PC-3 (cell line): Measurements from ENCODE around the gene PIGQ. TPM values are rescaled to one million over a fixed set of nuclear protein-coding genes. Genes with fewer than 3 reads are reported as not detected.

Source experiments
- ATAC-seq: fragments of 200-7000 bp; cut with Tn5 transposase; 2 replicates; pipeline ENCODE4 v1.9.1; 2020; ENCODE audit warnings: mild to moderate bottlenecking, moderate library complexity
- BruUV-seq: library from RNA; stranded (reverse); fragments of 400-500 nt; replicated peaks from 2 replicates; lab custom pipeline; 2021; lab: Mats Ljungman, UMichigan
- CTCF ChIA-PET: fragments of 300-600 bp; sonication (Branson Sonifier 250); formaldehyde crosslinking; loops from one replicate; lab custom pipeline; 2022; ENCODE audit warnings: antibody characterized with exemption; lab: Charles Lee
- POLR2A ChIA-PET: fragments of 300-600 bp; sonication (Branson Sonifier 250); formaldehyde crosslinking; loops from one replicate; lab custom pipeline; 2022; ENCODE audit warnings: antibody characterized with exemption; ENCODE audit not compliant: unreplicated experiment; lab: Charles Lee
- DNase-seq: peaks from one replicate; pipeline ENCODE4 v3.0.0-alpha.2; 2015
- H2AFZ ChIP-seq: fragments of 300-600 bp; sonication (generic); 2 replicates; pipeline ENCODE4 v1.6.0; 2016; ENCODE audit warnings: antibody characterized with exemption, low read length
- H3F3A ChIP-seq: fragments of 300-600 bp; sonication (generic); one replicate; pipeline ENCODE4 v1.6.0; 2017; ENCODE audit warnings: antibody characterized with exemption, low read length, control low read depth, mild to moderate bottlenecking; ENCODE audit not compliant: unreplicated experiment
- H3K27ac ChIP-seq: fragments of 300-600 bp; sonication (generic); 2 replicates; pipeline ENCODE4 v1.5.1; 2016; ENCODE audit warnings: mild to moderate bottlenecking, low read length
- H3K27me3 ChIP-seq: fragments of 300-600 bp; sonication (generic); 2 replicates; pipeline ENCODE4 v1.6.1; 2016; ENCODE audit warnings: low read length, mixed read lengths
- H3K36me3 ChIP-seq: fragments of 300-600 bp; sonication (generic); 2 replicates; pipeline ENCODE4 v1.6.1; 2016; ENCODE audit warnings: low read depth, mixed run types, low read length, mixed read lengths
- H3K4me1 ChIP-seq: fragments of 300-600 bp; sonication (generic); 2 replicates; pipeline ENCODE4 v1.5.1; 2016; ENCODE audit warnings: low read length; ENCODE audit not compliant: insufficient read depth
- H3K4me2 ChIP-seq: fragments of 300-600 bp; sonication (generic); 2 replicates; pipeline ENCODE4 v1.6.0; 2016; ENCODE audit warnings: low read length
- H3K4me3 ChIP-seq: fragments of 300-600 bp; sonication (generic); 2 replicates; pipeline ENCODE4 v1.5.1; 2016; ENCODE audit warnings: mild to moderate bottlenecking, low read length, mixed read lengths
- H3K79me2 ChIP-seq: fragments of 300-600 bp; sonication (generic); 2 replicates; pipeline ENCODE4 v1.6.1; 2017; ENCODE audit warnings: low read length, mixed read lengths
- H3K9ac ChIP-seq: fragments of 300-600 bp; sonication (generic); 2 replicates; pipeline ENCODE4 v1.6.0; 2016; ENCODE audit warnings: mild to moderate bottlenecking, low read length
- H3K9me2 ChIP-seq: fragments of 300-600 bp; sonication (generic); replicated peaks from 2 replicates; pipeline ENCODE4 v1.6.1; 2016; ENCODE audit warnings: mixed run types, low read length, mixed read lengths
- H3K9me3 ChIP-seq: fragments of 300-600 bp; sonication (generic); 2 replicates; pipeline ENCODE4 v1.6.1; 2016; ENCODE audit warnings: low read length, mixed read lengths
- H4K20me1 ChIP-seq: fragments of 300-600 bp; sonication (generic); 2 replicates; pipeline ENCODE4 v1.6.1; 2016; ENCODE audit warnings: low read length, mixed read lengths
- EZH2 ChIP-seq: fragments of 300-600 bp; sonication (generic); IDR thresholded peaks from one replicate; pipeline ENCODE4 v1.6.1; 2017; ENCODE audit warnings: antibody characterized with exemption, mild to moderate bottlenecking, low read length; ENCODE audit not compliant: unreplicated experiment
- EZH2phosphoT487 ChIP-seq: fragments of 300-600 bp; sonication (generic); IDR thresholded peaks from 2 replicates; pipeline ENCODE4 v1.6.1; 2018; ENCODE audit warnings: mild to moderate bottlenecking, antibody characterized with exemption, low read length, borderline replicate concordance
- intact Hi-C: fragments of 100-400 bp; cut with micrococcal nuclease; formaldehyde crosslinking; loops from 2 replicates; pipeline ENCODE4 v1.9.0; 2023
- total RNA-seq: library from RNA; depleted of rRNA; stranded (reverse); fragments of >200 nt; gene quantifications from 2 replicates; pipeline ENCODE4 v1.2.3, GENCODE V29; 2014
- TF ChIP-seq, protein P1 (sequence below): fragments of 300-600 bp; sonication (generic); conservative IDR thresholded peaks from 2 replicates; pipeline ENCODE4 v1.5.1; 2017; ENCODE audit warnings: antibody characterized with exemption, low read depth, mild to moderate bottlenecking, low read length

PIGQ gene
- total RNA-seq, 1 experiment from 2014 or later: 36.0 TPM

DNA sequence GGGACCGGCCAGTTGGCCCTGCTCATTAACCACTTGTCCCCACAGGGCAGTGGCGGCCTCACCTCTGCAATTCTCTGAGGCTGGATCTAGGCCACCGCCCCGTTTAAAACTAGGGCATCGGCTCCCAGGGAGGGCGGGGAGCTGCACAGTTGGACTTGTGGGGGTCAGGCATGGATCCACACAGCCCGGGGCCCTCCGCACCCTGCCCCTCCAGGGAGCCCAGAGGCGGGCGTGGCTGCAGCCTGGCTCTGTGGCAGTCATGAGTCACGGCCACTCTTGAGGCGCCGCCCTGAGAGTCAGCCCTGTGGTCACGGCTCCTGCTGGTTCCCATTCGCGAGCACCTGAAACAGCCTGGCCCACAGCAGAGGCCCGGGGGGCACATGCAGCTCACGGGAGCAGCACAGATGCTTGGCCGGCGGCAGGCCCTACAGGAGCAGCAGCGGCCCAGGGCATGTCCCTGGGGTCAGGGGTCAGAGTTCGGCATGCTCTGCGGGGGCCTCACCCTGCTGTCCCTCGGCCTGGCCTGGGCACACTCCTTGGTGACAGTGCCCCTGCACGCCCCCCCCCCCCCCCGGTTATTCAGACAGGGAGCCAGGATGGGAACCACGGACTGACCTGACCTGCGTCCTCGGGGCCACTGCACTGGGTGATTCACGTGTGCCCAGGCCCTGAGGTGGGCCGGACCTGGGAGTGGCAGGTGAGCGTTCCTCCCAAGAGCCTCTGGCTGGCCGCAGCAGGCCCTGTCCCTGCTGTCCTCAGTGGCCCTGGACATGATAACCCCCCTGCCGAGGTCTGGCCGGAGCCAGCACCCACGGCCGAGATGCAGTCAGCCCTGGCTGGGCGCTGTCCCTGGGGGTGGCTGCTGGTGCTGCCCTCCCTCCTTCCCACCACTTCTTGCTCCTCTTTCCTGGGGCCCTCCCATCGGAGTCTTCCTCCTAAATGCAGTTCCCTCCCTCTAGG is 34.0 kb upstream of the PIGQ start:
- H4K20me1 ChIP-seq: peaks cover 11% of the 10 kb centered on the region; the same call in 1 of the 2 replicates
- ATAC-seq: peak; percentile 96
- POLR2A ChIA-PET: no interaction called here

DNA sequence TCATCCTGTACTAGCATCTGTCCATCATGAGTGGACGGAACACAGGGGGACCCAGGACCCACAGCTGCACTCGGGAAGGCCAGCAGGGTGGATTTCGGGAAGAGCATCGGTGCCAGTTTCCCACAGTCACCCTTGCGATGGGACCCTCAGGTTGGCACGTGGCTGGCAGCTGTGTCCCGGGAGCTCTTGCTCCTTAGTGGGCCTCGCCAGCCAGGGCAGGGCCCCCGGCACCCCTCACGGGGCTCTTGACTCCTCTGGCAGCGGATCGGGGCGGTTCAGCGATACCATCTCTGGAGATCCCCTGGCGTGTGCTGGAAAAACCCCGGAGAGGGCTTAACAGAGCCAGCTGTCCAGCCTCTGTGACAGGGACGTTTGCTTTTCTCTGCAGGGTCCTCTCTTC is 33.0 kb upstream of the PIGQ start:
- Histone ChIP-seq H3K27me3 (no peaks in the 10 kb centered on the region), H3K4me3 (no peak overlapping the region), H2AFZ (no peak overlapping the region), H3F3A (no peaks in the 10 kb centered on the region), H3K4me2 (no peak overlapping the region), H3K9me2 (no peaks in the 10 kb centered on the region), H3K79me2 (peaks cover 98% of the 10 kb centered on the region), H3K9me3 (no peaks in the 10 kb centered on the region), H3K9ac (no peak overlapping the region), H3K27ac (no peak overlapping the region), H3K4me1 (peaks cover 25% of the 10 kb centered on the region), H4K20me1 (peaks cover 9% of the 10 kb centered on the region; the same call in 1 of the 2 replicates), H3K36me3 (no peaks in the 10 kb centered on the region; the same call in 1 of the 2 replicates)
- ATAC-seq: no peak
- TF ChIP-seq EZH2phosphoT487 (no peak), EZH2 (no peak)
- TF ChIP-seq, protein P1, sequence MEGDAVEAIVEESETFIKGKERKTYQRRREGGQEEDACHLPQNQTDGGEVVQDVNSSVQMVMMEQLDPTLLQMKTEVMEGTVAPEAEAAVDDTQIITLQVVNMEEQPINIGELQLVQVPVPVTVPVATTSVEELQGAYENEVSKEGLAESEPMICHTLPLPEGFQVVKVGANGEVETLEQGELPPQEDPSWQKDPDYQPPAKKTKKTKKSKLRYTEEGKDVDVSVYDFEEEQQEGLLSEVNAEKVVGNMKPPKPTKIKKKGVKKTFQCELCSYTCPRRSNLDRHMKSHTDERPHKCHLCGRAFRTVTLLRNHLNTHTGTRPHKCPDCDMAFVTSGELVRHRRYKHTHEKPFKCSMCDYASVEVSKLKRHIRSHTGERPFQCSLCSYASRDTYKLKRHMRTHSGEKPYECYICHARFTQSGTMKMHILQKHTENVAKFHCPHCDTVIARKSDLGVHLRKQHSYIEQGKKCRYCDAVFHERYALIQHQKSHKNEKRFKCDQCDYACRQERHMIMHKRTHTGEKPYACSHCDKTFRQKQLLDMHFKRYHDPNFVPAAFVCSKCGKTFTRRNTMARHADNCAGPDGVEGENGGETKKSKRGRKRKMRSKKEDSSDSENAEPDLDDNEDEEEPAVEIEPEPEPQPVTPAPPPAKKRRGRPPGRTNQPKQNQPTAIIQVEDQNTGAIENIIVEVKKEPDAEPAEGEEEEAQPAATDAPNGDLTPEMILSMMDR: no peak
- no TSS peak for BruUV-seq
- ChIA-PET POLR2A (no interaction called here), CTCF (no interaction called here)
- intact Hi-C loops: no loop called here
- no peak for DNase-seq

More for the DNA sequence above, 34.0 kb upstream of the PIGQ start:
- Histone ChIP-seq H3K27me3 (no peaks in the 10 kb centered on the region), H3K36me3 (no peaks in the 10 kb centered on the region; the same call in 1 of the 2 replicates), H3K4me1 (peaks cover 25% of the 10 kb centered on the region), H3K4me3 (no peak overlapping the region; the same call in 1 of the 2 replicates), H3K4me2 (peak overlapping the region; percentile 57), H3K9me3 (no peaks in the 10 kb centered on the region), H3K27ac (peak overlapping the region; percentile 50), H2AFZ (no peak overlapping the region), H3F3A (no peaks in the 10 kb centered on the region), H3K9ac (peak overlapping the region; percentile 0; the same call in 1 of the 2 replicates), H3K9me2 (no peaks in the 10 kb centered on the region), H3K79me2 (peaks cover 98% of the 10 kb centered on the region)
- BruUV-seq: no TSS peak
- CTCF ChIA-PET: no interaction called here
- no peak for TF ChIP-seq EZH2phosphoT487
- TF ChIP-seq, protein P1: 0 out of 2 replicates have a peak, but pooled peaks have one; percentile 0
- intact Hi-C loops: no loop called here
- DNase-seq: peak; percentile 84
